Activated CD4-positive, alpha-beta memory T cell treated with anti-CD3 and anti-CD28 coated beads, Interleukin-2, amount 10 ng/mL, durations not matched to agents 7 days and 5 days (primary cell): Measurements from ENCODE around the gene PITX1. TPM values are rescaled to one million over a fixed set of nuclear protein-coding genes. Genes with fewer than 3 reads are reported as not detected.
A peak's percentile ranks its signal among the peaks of the same experiment; 100 is the strongest.

ENCODE experiments used
- CTCF ChIA-PET: fragments of 350-600 bp; sonication (Branson Sonifier 250); formaldehyde crosslinking; loops from one replicate; lab custom pipeline; 2021; ENCODE audit warnings: antibody characterized with exemption, inconsistent platforms; lab: Charles Lee
- POLR2A ChIA-PET: fragments of 350-600 bp; sonication (Branson Sonifier 250); formaldehyde crosslinking; loops from one replicate; lab custom pipeline; 2021; ENCODE audit warnings: antibody characterized with exemption; lab: Charles Lee
- DNase-seq: peaks from one replicate; pipeline ENCODE4 v3.0.0-alpha.2; 2020
- H3K27ac Mint-ChIP-seq: one replicate; pipeline ENCODE4 v1.8.0; 2021; ENCODE audit warnings: mild to moderate bottlenecking, mixed read lengths
- H3K27me3 Mint-ChIP-seq: one replicate; pipeline ENCODE4 v1.8.0; 2021; ENCODE audit warnings: mixed read lengths
- H3K36me3 Mint-ChIP-seq: one replicate; pipeline ENCODE4 v1.8.0; 2021; ENCODE audit warnings: low read depth, mixed read lengths
- H3K4me1 Mint-ChIP-seq: one replicate; pipeline ENCODE4 v1.8.0; 2021; ENCODE audit warnings: mixed read lengths
- H3K4me3 Mint-ChIP-seq: one replicate; pipeline ENCODE4 v1.8.0; 2021; ENCODE audit warnings: mild to moderate bottlenecking, mixed read lengths
- H3K9me3 Mint-ChIP-seq: one replicate; pipeline ENCODE4 v1.8.0; 2021; ENCODE audit warnings: mixed read lengths
- total RNA-seq, 2 experiments: library from RNA; stranded (reverse); gene quantifications; one replicate each; pipeline ENCODE4 v1.2.3, GENCODE V29; 2021

Gene PITX1
- total RNA-seq, 2 experiments from 2014 or later = 0.18 TPM; not detected in 1

- Mint-ChIP-seq H3K4me3 (no peak overlapping the region), H3K27me3 (peaks cover 61% of the 10 kb centered on the region), H3K27ac (no peak overlapping the region), H3K9me3 (no peaks in the 10 kb centered on the region), H3K36me3 (peaks cover 9% of the 10 kb centered on the region), H3K4me1 (peaks cover 30% of the 10 kb centered on the region)
- CTCF ChIA-PET = no interaction called here
- DNase-seq = no peak
- POLR2A ChIA-PET = no interaction called here
Measured at GRCh38 chr5:135027697-135028615, 6.1 kb downstream of the PITX1 start.

- peaks cover 9% of the 10 kb centered on the region for H3K36me3 Mint-ChIP-seq
- H3K27ac Mint-ChIP-seq = no peak overlapping the region
- H3K9me3 Mint-ChIP-seq = no peaks in the 10 kb centered on the region
- H3K4me1 Mint-ChIP-seq = peaks cover 25% of the 10 kb centered on the region
- ChIA-PET POLR2A (no interaction called here), CTCF (no interaction called here)
- no peak overlapping the region for H3K4me3 Mint-ChIP-seq
- H3K27me3 Mint-ChIP-seq = peaks cover 57% of the 10 kb centered on the region
- DNase-seq = no peak
Measured at GRCh38 chr5:135027266-135027696, 6.7 kb downstream of the PITX1 start.

GRCh38 chr5:135026645-135027265 lies 7.3 kb downstream of the PITX1 start:
- Mint-ChIP-seq H3K27me3 (peaks cover 51% of the 10 kb centered on the region), H3K36me3 (peaks cover 9% of the 10 kb centered on the region), H3K4me3 (no peak overlapping the region), H3K4me1 (peaks cover 20% of the 10 kb centered on the region), H3K9me3 (no peaks in the 10 kb centered on the region), H3K27ac (no peak overlapping the region)
- ChIA-PET POLR2A (no interaction called here), CTCF (no interaction called here)
- no peak for DNase-seq

GRCh38 chr5:135025730-135026644 lies 8.0 kb downstream of the PITX1 start:
- CTCF ChIA-PET = no interaction called here
- H3K27ac Mint-ChIP-seq = no peak overlapping the region
- no peaks in the 10 kb centered on the region for H3K9me3 Mint-ChIP-seq
- peaks cover 17% of the 10 kb centered on the region for H3K4me1 Mint-ChIP-seq
- DNase-seq = no peak
- peaks cover 49% of the 10 kb centered on the region for H3K27me3 Mint-ChIP-seq
- peaks cover 9% of the 10 kb centered on the region for H3K36me3 Mint-ChIP-seq
- H3K4me3 Mint-ChIP-seq = no peak overlapping the region
- POLR2A ChIA-PET = no interaction called here

GRCh38 chr5:135024956-135025729 lies 8.9 kb downstream of the PITX1 start:
- peaks cover 11% of the 10 kb centered on the region for H3K4me1 Mint-ChIP-seq
- peaks cover 9% of the 10 kb centered on the region for H3K36me3 Mint-ChIP-seq
- H3K27ac Mint-ChIP-seq = no peak overlapping the region
- H3K9me3 Mint-ChIP-seq = no peaks in the 10 kb centered on the region
- POLR2A ChIA-PET = no interaction called here
- no peak for DNase-seq
- H3K27me3 Mint-ChIP-seq = peaks cover 46% of the 10 kb centered on the region
- CTCF ChIA-PET = no interaction called here
- no peak overlapping the region for H3K4me3 Mint-ChIP-seq

- CTCF ChIA-PET = no interaction called here
- peaks cover 12% of the 10 kb centered on the region for H3K27me3 Mint-ChIP-seq
- H3K4me3 Mint-ChIP-seq = no peak overlapping the region
- no peak overlapping the region for H3K27ac Mint-ChIP-seq
- POLR2A ChIA-PET = no interaction called here
- H3K4me1 Mint-ChIP-seq = no peaks in the 10 kb centered on the region
- DNase-seq = no peak
- no peaks in the 10 kb centered on the region for H3K9me3 Mint-ChIP-seq
- no peaks in the 10 kb centered on the region for H3K36me3 Mint-ChIP-seq
Measured at GRCh38 chr5:135020111-135020895, 13.7 kb downstream of the PITX1 start.

- Mint-ChIP-seq H3K27ac (no peak overlapping the region), H3K9me3 (no peaks in the 10 kb centered on the region), H3K36me3 (no peaks in the 10 kb centered on the region), H3K4me1 (no peaks in the 10 kb centered on the region), H3K4me3 (no peak overlapping the region), H3K27me3 (peaks cover 12% of the 10 kb centered on the region)
- POLR2A ChIA-PET = no interaction called here
- DNase-seq = no peak
- CTCF ChIA-PET = no interaction called here
Measured at GRCh38 chr5:135019314-135019713, 14.7 kb downstream of the PITX1 start.

GRCh38 chr5:135018457-135018856 lies 15.6 kb downstream of the PITX1 start:
- no peak for DNase-seq
- Mint-ChIP-seq H3K27ac (no peak overlapping the region), H3K4me3 (no peak overlapping the region), H3K9me3 (no peaks in the 10 kb centered on the region), H3K4me1 (no peaks in the 10 kb centered on the region), H3K27me3 (peaks cover 12% of the 10 kb centered on the region), H3K36me3 (no peaks in the 10 kb centered on the region)
- CTCF ChIA-PET = no interaction called here
- POLR2A ChIA-PET = no interaction called here

- CTCF ChIA-PET = no interaction called here
- POLR2A ChIA-PET = no interaction called here
- Mint-ChIP-seq H3K4me3 (no peak overlapping the region), H3K27me3 (peaks cover 9% of the 10 kb centered on the region), H3K36me3 (no peaks in the 10 kb centered on the region), H3K27ac (no peak overlapping the region), H3K4me1 (no peaks in the 10 kb centered on the region), H3K9me3 (no peaks in the 10 kb centered on the region)
- peak; percentile 11 for DNase-seq
Measured at GRCh38 chr5:135016861-135017290, 17.2 kb downstream of the PITX1 start.

GRCh38 chr5:135015942-135016341 lies 18.1 kb downstream of the PITX1 start:
- no peak for DNase-seq
- Mint-ChIP-seq H3K9me3 (no peaks in the 10 kb centered on the region), H3K27me3 (peaks cover 5% of the 10 kb centered on the region), H3K4me3 (no peak overlapping the region), H3K27ac (no peak overlapping the region), H3K36me3 (no peaks in the 10 kb centered on the region), H3K4me1 (no peaks in the 10 kb centered on the region)
- CTCF ChIA-PET = no interaction called here
- POLR2A ChIA-PET = no interaction called here

GRCh38 chr5:135013947-135014570 lies 20.0 kb downstream of the PITX1 start:
- Mint-ChIP-seq H3K4me3 (no peak overlapping the region), H3K27me3 (no peaks in the 10 kb centered on the region), H3K27ac (no peak overlapping the region), H3K4me1 (no peaks in the 10 kb centered on the region), H3K36me3 (no peaks in the 10 kb centered on the region), H3K9me3 (no peaks in the 10 kb centered on the region)
- ChIA-PET CTCF (no interaction called here), POLR2A (no interaction called here)
- no peak for DNase-seq
